SU-DHL-6 (cell line): ENCODE data around the gene HABP4.
"Not testable (repeated sequence)": the region's sequence is repeated elsewhere in the genome, so short reads cannot be mapped to it uniquely, and the experiment has no call there.

ENCODE experiments used
- H2AFZ ChIP-seq: fragments of 200-600 bp; sonication (generic); 2 replicates; pipeline ENCODE4 v1.6.1; 2014; ENCODE audit warnings: low read depth, mild to moderate bottlenecking, moderate library complexity, mixed read lengths, antibody characterized with exemption, low read length; ENCODE audit not compliant: severe bottlenecking
- H3F3A ChIP-seq: fragments of 200-600 bp; shearing (Covaris generic); 2 replicates; pipeline ENCODE4 v1.6.0; 2016; ENCODE audit warnings: antibody characterized with exemption, mild to moderate bottlenecking; ENCODE audit not compliant: insufficient read depth
- H3K27ac ChIP-seq: fragments of 200-600 bp; sonication (generic); 2 replicates; pipeline ENCODE4 v1.5.1; 2016; ENCODE audit warnings: low read depth, mild to moderate bottlenecking, low read length, moderate library complexity, mixed read lengths
- H3K27me3 ChIP-seq: fragments of 200-600 bp; sonication (generic), shearing (Covaris generic); 2 replicates; pipeline ENCODE4 v1.6.0; 2014; ENCODE audit warnings: mild to moderate bottlenecking, low read length
- H3K36me3 ChIP-seq: fragments of 200-600 bp; sonication (generic); 2 replicates; pipeline ENCODE4 v1.6.1; 2014; ENCODE audit warnings: mild to moderate bottlenecking, low read length, mixed read lengths
- H3K4me2 ChIP-seq: fragments of 300-600, 200-600 bp; shearing (Covaris generic), sonication (generic); 2 replicates; pipeline ENCODE4 v1.6.0; 2014; ENCODE audit warnings: low read length, low read depth, mild to moderate bottlenecking; ENCODE audit not compliant: poor library complexity, severe bottlenecking
- H3K4me3 ChIP-seq: fragments of 200-600 bp; sonication (generic); 2 replicates; pipeline ENCODE4 v1.5.1; 2014; ENCODE audit warnings: antibody characterized with exemption, low read length, mild to moderate bottlenecking, mixed read lengths; ENCODE audit not compliant: insufficient read depth, poor library complexity, severe bottlenecking
- H3K79me2 ChIP-seq: fragments of 200-600 bp; sonication (generic); 2 replicates; pipeline ENCODE4 v1.6.1; 2014; ENCODE audit warnings: mild to moderate bottlenecking, low read length, moderate library complexity; ENCODE audit not compliant: insufficient read depth
- H3K9ac ChIP-seq: fragments of 200-600 bp; sonication (generic); 2 replicates; pipeline ENCODE4 v1.7.0; 2014; ENCODE audit warnings: mild to moderate bottlenecking, low read length
- H3K9me2 ChIP-seq: fragments of 200-600 bp; sonication (generic); replicated peaks from 2 replicates; pipeline ENCODE4 v1.6.1; 2014; ENCODE audit warnings: low read length; ENCODE audit not compliant: insufficient read depth
- H3K9me3 ChIP-seq: fragments of 200-600 bp; sonication (generic); 2 replicates; pipeline ENCODE4 v1.6.1; 2014; ENCODE audit warnings: low read length, mixed read lengths; ENCODE audit not compliant: insufficient read depth
- H4K20me1 ChIP-seq: fragments of 200-600 bp; sonication (generic); 2 replicates; pipeline ENCODE4 v1.6.1; 2014; ENCODE audit warnings: low read depth, mild to moderate bottlenecking, antibody characterized with exemption, low read length, moderate library complexity, mixed read lengths
- EZH2phosphoT487 ChIP-seq: fragments of 200-600 bp; sonication (generic), shearing (Covaris generic); conservative IDR thresholded peaks from 2 replicates; pipeline ENCODE4 v1.6.1; 2018; ENCODE audit warnings: mild to moderate bottlenecking, antibody characterized with exemption, low read length, moderate library complexity, mixed read lengths
- TF ChIP-seq, protein P1 (sequence below): fragments of 200-600 bp; sonication (generic); IDR thresholded peaks from one replicate; pipeline ENCODE4 v1.5.1; 2017; ENCODE audit warnings: antibody characterized with exemption, mild to moderate bottlenecking, low read length, moderate library complexity; ENCODE audit not compliant: insufficient read depth, poor library complexity, severe bottlenecking

Gene HABP4

GRCh38 chr9:96500696-96501632 is 51.0 kb downstream of the HABP4 start:
- TF ChIP-seq, protein P1, sequence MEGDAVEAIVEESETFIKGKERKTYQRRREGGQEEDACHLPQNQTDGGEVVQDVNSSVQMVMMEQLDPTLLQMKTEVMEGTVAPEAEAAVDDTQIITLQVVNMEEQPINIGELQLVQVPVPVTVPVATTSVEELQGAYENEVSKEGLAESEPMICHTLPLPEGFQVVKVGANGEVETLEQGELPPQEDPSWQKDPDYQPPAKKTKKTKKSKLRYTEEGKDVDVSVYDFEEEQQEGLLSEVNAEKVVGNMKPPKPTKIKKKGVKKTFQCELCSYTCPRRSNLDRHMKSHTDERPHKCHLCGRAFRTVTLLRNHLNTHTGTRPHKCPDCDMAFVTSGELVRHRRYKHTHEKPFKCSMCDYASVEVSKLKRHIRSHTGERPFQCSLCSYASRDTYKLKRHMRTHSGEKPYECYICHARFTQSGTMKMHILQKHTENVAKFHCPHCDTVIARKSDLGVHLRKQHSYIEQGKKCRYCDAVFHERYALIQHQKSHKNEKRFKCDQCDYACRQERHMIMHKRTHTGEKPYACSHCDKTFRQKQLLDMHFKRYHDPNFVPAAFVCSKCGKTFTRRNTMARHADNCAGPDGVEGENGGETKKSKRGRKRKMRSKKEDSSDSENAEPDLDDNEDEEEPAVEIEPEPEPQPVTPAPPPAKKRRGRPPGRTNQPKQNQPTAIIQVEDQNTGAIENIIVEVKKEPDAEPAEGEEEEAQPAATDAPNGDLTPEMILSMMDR = no peak
- no peak for TF ChIP-seq EZH2phosphoT487
- H3K9me2 ChIP-seq = no peaks in the 10 kb centered on the region
- H3K4me2 ChIP-seq = no peak overlapping the region
- H3K79me2 ChIP-seq = no peaks in the 10 kb centered on the region
- no peaks in the 10 kb centered on the region for H3K36me3 ChIP-seq
- no peak overlapping the region for H2AFZ ChIP-seq
- H3K27ac ChIP-seq = no peak overlapping the region
- no peak overlapping the region for H3K9ac ChIP-seq
- no peaks in the 10 kb centered on the region for H4K20me1 ChIP-seq
- H3K9me3 ChIP-seq = no peaks in the 10 kb centered on the region
- no peak overlapping the region for H3K4me3 ChIP-seq
- no peaks in the 10 kb centered on the region for H3F3A ChIP-seq
- H3K27me3 ChIP-seq = no peaks in the 10 kb centered on the region

GRCh38 chr9:96501633-96502538 is 51.9 kb downstream of the HABP4 start:
- Histone ChIP-seq H3K79me2 (no peaks in the 10 kb centered on the region), H3K9me2 (no peaks in the 10 kb centered on the region), H3K36me3 (no peaks in the 10 kb centered on the region), H3K27ac (no peak overlapping the region), H3K27me3 (no peaks in the 10 kb centered on the region), H4K20me1 (no peaks in the 10 kb centered on the region), H3K4me2 (no peak overlapping the region), H3K4me3 (no peak overlapping the region), H2AFZ (no peak overlapping the region), H3K9ac (no peak overlapping the region), H3F3A (no peaks in the 10 kb centered on the region), H3K9me3 (no peaks in the 10 kb centered on the region)
- TF ChIP-seq, protein P1 = no peak
- no peak for TF ChIP-seq EZH2phosphoT487

DNA sequence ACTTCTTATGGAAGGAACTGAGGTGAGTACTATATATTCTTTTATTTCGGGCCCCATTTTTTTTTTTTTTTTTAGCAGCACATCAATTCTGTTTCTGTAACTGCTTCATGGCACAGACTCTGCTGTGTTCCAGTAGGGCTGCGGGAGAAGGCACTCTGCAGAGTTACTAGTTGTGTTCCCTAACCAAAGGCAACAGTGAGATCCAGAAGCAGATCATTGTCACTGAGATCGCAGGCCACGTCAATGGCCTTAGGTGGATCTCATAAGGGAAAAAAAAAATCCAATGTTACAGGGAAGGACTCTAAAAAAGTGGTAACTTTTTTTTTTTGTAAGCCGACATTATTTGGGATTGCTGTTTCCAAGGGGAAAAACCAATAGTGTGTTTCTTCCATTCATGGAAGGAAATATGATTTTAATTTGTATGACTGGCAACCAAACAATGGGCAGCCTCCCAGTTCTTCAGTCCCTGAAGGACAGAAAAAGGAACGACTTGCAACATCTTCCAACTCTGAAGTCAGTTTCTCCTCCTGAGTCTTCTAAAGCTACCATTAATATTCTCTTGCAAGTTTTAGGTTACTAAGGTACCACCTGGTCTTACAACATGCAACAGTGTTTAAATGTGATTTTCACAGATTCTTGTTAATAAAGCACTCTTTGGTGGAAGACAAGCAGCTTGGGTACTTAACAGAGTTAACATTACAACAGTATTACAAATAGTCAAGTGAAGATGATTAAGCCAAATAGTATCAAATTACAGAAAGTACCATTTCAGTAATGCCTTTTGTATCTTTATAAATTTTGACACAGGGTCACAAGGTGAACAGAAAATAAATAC is 52.8 kb downstream of the HABP4 start:
- no peaks in the 10 kb centered on the region for H3K36me3 ChIP-seq
- no peaks in the 10 kb centered on the region for H3K79me2 ChIP-seq
- no peaks in the 10 kb centered on the region for H4K20me1 ChIP-seq
- H3K9ac ChIP-seq = no peak overlapping the region
- H2AFZ ChIP-seq = no peak overlapping the region
- H3K4me2 ChIP-seq = no peak overlapping the region
- TF ChIP-seq EZH2phosphoT487 = no peak
- TF ChIP-seq, protein P1 = no peak
- H3K27me3 ChIP-seq = no peaks in the 10 kb centered on the region
- H3K4me3 ChIP-seq = no peak overlapping the region
- H3K27ac ChIP-seq = no peak overlapping the region
- H3K9me2 ChIP-seq = no peaks in the 10 kb centered on the region
- no peaks in the 10 kb centered on the region for H3K9me3 ChIP-seq
- no peaks in the 10 kb centered on the region for H3F3A ChIP-seq

DNA sequence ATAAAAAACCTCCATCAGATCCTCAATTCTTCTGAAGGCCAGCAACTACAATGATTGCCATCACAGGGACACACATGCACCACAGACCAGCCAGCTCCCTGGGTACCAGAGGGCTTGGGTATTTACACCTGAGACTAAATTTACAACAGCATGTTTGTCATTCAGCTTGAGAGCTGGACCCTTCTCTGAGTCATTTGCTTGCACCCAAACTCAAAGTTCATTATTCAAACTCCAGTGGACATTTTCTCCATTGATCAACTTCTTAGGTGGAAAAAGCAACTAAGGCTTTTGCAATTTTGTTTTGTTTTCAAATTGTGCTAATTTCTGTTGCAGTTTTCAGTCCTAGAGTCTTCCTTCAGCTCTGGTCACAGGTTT is 53.4 kb downstream of the HABP4 start:
- H3K27ac ChIP-seq, H4K20me1 ChIP-seq, H3K79me2 ChIP-seq, H3K27me3 ChIP-seq, H3K9ac ChIP-seq, H3K9me2 ChIP-seq, H2AFZ ChIP-seq, H3K4me3 ChIP-seq, H3F3A ChIP-seq, H3K9me3 ChIP-seq, H3K36me3 ChIP-seq, H3K4me2 ChIP-seq: not testable (repeated sequence)
